Sigmoid colon (tissue), 4 donors: ENCODE data around the gene PLCB2.

Source experiments
- EP300 ChIP-seq, 4 donors: sonication (generic); formaldehyde crosslinking; IDR thresholded peaks; one replicate each; pipeline ENCODE4 v1.6.1; 2017; ENCODE audit warnings: antibody characterized with exemption in 4 of 4
- POLR2A ChIP-seq, 2 donors: fragments of 450-650 bp; IDR thresholded peaks; one replicate each; pipeline ENCODE4 v1.6.1; 2016; ENCODE audit warnings: antibody characterized with exemption in 2 of 2, mild to moderate bottlenecking in 2 of 2, moderate library complexity in 2 of 2
- POLR2AphosphoS5 ChIP-seq, 4 donors: sonication (generic); formaldehyde crosslinking; IDR thresholded peaks; one replicate each; pipeline ENCODE4 v1.6.1; 2017; ENCODE audit warnings: antibody characterized with exemption in 4 of 4
- TF ChIP-seq, protein P1 (sequence below), 4 experiments: fragments of 450-650 bp in 3 of 4; fragments of 200-600 bp in 1 of 4; IDR thresholded peaks; one replicate each; pipeline ENCODE4 v1.5.1; 2016 to 2019; ENCODE audit warnings: antibody characterized with exemption in 4 of 4, mild to moderate bottlenecking in 3 of 4, moderate library complexity in 2 of 4

DNA sequence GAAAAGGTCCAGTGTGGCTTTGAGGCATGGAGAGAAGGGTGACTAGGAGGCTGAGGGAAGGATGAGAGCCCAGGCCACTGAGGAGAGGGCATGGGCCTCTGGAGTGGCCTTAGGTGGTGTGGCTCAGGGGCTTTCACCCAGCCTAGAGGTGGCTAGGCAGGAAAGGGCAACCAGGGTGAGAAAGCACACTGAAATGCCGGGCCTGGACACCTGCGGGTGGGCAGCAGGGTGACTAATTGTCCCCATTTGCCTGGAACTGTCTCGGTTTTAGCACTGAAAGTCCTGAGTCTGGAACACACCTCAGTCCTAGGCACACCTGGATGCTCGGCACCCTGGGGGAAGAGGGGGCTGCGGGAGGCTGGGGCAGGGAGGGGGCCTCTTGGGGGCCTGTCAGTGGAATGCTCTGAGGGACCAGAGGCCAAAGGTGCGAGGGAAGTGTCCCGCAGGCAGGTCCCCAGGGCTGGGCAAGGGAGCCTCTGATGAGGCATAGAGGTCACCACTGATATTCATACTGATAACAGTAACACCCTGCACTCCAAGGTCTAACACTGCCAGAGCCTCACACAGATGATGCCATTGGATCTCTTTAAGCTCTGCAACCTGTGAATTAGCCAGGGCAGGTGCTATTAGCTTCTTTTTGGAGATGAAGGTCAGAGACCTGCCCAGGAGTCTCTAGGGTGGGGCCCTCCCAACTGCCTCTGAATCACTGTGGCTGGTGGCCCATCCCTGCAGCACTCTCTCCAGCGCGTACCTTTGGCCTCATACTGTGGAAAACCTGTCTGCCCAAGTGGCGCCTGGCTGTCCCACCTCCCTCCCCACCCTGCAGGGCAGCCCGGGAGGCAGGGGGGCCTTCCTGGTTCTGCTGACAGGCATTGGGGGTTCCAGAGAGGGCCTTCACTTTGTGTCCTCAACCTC, 40.1 kb upstream of the PLCB2 start:
- TF ChIP-seq, protein P1, sequence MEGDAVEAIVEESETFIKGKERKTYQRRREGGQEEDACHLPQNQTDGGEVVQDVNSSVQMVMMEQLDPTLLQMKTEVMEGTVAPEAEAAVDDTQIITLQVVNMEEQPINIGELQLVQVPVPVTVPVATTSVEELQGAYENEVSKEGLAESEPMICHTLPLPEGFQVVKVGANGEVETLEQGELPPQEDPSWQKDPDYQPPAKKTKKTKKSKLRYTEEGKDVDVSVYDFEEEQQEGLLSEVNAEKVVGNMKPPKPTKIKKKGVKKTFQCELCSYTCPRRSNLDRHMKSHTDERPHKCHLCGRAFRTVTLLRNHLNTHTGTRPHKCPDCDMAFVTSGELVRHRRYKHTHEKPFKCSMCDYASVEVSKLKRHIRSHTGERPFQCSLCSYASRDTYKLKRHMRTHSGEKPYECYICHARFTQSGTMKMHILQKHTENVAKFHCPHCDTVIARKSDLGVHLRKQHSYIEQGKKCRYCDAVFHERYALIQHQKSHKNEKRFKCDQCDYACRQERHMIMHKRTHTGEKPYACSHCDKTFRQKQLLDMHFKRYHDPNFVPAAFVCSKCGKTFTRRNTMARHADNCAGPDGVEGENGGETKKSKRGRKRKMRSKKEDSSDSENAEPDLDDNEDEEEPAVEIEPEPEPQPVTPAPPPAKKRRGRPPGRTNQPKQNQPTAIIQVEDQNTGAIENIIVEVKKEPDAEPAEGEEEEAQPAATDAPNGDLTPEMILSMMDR (IDR thresholded peaks at IDR 0.05): no peak
- TF ChIP-seq EP300 (IDR thresholded peaks at IDR 0.05) (no peak), POLR2AphosphoS5 (IDR thresholded peaks at IDR 0.05) (no peak), POLR2A (IDR thresholded peaks at IDR 0.05) (no peak)
